SK-N-SH (cell line): ENCODE measurements around the gene CACYBP.

Experiments used
- POLR2AphosphoS5 ChIP-seq: IDR thresholded peaks from 2 replicates; pipeline ENCODE4 v1.6.1; 2012; ENCODE audit warnings: low read depth, low read length
- TF ChIP-seq, protein P1 (sequence below): fragments of 200-600 bp; sonication (generic); IDR thresholded peaks from 2 replicates; pipeline ENCODE4 v1.6.1; 2017; ENCODE audit warnings: antibody characterized with exemption, mild to moderate bottlenecking, moderate library complexity

GRCh38 chr1:174954671-174955669 lies 44.8 kb upstream of the CACYBP start:
- TF ChIP-seq, protein P1, sequence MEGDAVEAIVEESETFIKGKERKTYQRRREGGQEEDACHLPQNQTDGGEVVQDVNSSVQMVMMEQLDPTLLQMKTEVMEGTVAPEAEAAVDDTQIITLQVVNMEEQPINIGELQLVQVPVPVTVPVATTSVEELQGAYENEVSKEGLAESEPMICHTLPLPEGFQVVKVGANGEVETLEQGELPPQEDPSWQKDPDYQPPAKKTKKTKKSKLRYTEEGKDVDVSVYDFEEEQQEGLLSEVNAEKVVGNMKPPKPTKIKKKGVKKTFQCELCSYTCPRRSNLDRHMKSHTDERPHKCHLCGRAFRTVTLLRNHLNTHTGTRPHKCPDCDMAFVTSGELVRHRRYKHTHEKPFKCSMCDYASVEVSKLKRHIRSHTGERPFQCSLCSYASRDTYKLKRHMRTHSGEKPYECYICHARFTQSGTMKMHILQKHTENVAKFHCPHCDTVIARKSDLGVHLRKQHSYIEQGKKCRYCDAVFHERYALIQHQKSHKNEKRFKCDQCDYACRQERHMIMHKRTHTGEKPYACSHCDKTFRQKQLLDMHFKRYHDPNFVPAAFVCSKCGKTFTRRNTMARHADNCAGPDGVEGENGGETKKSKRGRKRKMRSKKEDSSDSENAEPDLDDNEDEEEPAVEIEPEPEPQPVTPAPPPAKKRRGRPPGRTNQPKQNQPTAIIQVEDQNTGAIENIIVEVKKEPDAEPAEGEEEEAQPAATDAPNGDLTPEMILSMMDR = no peak
- no peak for TF ChIP-seq POLR2AphosphoS5
